HUDEP-2 (cell line): ENCODE results near the gene SEC62.
A peak's percentile ranks its signal among the peaks of the same experiment; 100 is the strongest.

Experiments
- DNase-seq, 76 experiments: peaks; one replicate each; lab custom pipeline; 2025; ENCODE audit not compliant: unreplicated experiment in 76 of 76; lab: John Stamatoyannopoulos, UW

SEC62 gene

DNA sequence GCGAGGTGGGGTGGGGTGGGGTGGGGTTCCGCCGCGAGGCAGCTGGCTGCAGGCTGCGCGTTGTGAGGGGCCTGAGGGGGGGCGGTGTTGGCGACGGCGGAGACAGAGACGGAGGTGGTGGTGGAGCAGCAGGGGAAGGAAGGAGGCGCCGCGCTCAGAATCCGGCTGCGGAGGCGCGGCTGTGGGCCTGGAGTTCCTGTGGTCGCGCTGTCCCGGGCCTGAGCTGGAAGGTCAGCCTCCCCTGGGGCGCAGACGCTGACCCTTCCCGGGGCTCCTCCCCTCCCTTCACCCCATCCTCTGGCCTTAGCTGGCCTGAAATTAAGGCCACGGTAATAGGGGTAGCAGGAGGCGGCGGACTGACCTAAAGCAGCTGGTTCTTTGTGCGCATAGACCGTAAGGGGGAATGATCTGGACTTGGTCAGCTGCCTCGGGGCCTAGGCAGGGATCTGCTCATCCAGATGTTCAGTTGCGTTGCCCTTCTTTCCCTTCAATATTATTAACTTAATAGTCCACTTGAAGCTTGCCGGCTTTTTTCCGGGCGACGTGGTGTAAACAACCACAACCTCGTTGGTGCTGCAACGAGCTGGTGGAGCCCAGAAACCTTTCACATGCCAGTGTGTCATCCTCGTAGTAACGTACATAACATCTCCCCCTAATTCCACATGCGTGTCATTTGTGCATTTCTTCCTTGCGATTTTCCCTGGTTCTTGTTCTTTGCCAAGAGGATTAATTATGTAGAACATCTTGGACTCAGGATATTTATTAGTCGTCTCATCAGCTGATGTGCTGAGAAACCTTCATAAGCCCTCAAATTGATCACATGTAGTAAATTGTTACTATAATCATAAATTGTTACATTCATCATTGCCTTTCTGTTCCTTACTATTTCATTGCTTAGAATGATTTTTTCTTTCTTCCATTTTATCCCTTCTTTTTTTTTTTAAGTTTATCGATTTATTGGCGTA, 626 bp downstream of the SEC62 start:
- DNase-seq = peak in 24 of 76 experiments; percentile 10 to 53 (median 38)

DNA sequence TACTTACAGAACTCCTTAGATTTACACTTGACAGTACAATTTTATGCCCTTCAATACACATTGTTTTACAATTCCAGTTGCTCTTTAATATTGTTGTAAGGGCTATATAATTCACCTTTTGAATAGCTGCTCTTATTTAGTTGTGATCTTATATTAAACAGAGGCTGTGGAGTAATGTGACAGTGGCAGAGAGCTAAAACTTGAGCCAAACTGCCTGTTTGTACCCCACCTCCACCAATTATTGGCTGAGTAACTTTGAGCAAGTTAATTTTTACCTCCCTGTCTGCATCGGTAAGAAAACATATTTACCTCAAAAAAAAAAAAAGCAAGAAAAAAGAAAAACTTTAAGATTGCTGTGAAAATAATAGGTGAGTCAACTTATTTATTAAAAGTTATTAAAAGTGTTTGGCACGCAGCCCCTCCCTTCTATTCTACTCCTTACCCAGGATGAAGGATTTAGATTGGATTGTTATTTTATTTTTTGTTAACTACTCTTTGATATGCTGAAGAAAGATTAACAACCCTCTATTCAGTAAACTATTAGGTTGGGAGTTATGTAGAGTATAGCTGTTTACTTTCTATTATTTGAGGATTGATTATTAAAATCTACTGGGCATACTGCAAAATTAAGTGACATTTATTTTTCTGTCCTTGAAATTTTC, 1.7 kb downstream of the SEC62 start:
- DNase-seq = no peak

DNA sequence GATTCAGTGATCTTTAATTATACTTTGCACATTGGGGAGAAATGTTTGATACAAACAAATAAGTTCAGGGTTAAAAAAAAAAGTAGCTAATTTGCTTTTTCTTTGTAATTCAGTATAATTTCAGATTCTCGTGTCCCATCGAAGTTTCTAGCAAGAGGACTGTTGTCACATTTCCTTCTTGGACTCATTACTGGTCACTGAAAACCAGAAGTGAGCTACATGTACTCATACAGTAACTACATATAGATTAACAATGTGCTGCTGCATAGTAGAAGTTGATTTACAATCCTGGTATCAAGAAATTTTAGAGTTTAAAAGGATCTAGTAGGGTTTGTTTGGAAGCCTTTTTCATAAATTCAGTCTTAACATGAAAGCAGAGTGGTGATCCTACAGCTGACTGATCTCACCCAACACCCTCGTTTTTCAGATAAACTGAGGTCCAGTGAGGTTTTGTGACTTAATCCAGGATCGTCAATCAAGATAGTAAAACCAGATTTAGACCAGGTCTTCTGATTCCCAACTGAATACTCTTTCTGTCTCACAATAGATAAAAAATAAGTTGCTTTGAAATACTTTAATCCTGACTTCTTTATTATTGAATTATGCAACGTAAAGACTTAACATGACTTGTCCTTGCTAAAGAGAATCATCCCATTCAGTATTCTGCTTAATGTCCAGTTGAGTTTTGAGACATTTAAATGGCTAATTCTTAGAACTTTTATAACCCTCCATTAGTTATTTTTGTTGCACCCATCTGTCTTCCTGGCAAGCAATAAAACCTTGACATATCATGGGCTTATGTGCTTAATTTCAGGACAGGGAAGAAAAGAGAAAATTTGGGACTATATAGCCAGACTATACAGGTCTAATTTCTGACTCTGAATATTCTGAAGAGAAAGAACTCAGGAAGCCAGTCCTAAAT, 2.8 kb downstream of the SEC62 start:
- no peak for DNase-seq

- DNase-seq = no peak
Observed at GRCh38 chr3:169970847-169971246, 4.2 kb downstream of the SEC62 start.

DNA sequence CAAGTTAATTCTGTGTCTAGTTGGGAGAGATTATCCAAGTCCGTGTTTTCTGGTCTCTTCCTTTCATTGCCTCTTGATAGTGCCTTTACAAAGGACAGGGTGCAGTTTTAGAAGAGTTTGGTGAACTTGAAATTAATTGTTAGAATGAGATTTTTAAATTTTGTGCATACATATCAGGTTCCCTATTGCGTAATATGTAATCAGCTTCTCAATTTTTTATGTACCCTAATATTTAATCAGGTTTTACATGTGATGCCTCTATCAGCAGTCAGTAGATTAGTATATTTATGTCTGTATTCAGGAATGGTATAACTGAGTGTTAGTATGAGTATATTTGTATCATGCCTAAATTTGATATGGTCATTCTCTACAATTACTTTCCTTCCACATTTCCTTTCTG, 4.9 kb downstream of the SEC62 start:
- DNase-seq = no peak

DNA sequence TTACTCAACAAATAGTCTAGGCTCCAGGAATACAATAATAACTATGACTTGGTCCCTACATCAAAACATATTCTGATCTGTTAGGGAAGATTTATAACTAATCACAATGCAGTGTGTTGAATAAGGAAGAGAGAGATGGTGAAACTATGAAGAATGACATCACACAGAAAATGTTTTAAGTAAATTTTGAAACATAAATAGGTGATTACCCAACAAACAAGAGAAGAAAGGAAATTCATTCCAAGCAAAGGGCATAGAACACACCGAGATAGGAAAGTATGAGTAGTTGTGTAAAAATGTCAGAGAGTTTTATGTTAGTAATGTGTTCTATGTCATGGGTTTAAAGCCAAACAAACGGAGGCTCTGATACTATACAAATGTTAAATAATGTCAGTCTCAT, 13.4 kb downstream of the SEC62 start:
- no peak for DNase-seq

- no peak for DNase-seq
Observed at GRCh38 chr3:169984292-169984691, 17.7 kb downstream of the SEC62 start.

DNA sequence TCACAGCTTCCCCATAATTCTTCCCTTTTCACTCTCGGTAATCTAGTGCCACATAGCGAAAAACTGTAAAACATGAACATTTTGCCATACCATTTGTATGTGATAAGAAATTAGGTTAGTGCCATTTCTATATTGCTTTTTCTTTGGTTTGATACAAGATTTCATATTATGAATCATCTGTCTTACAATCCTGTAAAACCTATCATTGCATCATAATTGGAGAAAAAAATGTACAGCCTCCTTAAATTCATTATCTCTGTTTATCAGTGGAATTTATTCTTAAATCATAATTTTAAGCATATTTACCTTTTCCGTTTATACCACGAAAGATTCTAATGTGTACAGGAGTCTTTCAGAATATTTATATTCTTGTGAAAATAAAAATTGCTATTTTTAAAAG, 23.8 kb downstream of the SEC62 start:
- no peak for DNase-seq

GRCh38 chr3:169992156-169992555, 25.5 kb downstream of the SEC62 start:
- DNase-seq = no peak

- no peak for DNase-seq
Observed at GRCh38 chr3:169992781-169993180, 26.2 kb downstream of the SEC62 start.

GRCh38 chr3:169993761-169994160, 27.2 kb downstream of the SEC62 start:
- no peak for DNase-seq

DNA sequence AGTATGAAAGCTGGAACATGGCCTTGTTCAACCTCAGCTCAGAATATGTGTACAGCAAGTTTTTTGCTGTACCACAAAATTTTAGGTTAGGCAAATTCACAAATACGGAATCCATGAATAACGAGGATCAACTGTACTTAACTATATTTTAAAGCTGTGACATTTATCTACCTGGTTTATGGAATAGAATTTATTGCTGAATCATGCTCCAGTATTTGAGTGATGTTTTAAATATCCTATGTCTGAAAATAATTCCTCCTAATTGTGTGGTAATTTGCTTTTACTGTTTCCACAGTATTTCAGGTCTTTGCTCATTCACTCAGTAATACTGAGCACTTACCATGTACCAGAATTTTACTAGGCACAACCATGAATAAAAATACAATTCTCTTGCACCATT, 29.5 kb downstream of the SEC62 start:
- no peak for DNase-seq

GRCh38 chr3:169998668-169999131, 32.1 kb downstream of the SEC62 start:
- no peak for DNase-seq

GRCh38 chr3:169999433-169999832, 32.8 kb downstream of the SEC62 start:
- no peak for DNase-seq

DNA sequence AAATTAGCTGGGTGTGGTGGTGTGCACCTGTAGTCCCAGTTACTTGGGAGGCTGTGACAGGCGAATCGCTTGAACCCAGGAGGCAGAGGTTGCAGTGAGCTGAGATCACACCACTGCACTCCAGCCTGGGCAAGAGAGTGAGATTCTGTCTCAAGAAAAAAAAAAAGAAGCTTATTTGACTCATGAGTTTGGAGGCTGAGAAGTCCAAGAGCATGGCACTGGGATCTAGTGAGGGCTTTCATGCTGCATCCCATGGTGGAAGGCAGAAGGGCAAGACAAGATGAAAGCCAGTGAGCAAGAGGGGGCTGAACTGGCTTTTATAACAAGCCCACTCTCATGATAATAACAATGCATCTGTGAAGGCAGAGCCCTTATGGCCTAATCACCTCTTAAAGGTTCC, 33.4 kb downstream of the SEC62 start:
- no peak for DNase-seq

- DNase-seq = no peak
Observed at GRCh38 chr3:170002231-170002630, 35.6 kb downstream of the SEC62 start.

DNA sequence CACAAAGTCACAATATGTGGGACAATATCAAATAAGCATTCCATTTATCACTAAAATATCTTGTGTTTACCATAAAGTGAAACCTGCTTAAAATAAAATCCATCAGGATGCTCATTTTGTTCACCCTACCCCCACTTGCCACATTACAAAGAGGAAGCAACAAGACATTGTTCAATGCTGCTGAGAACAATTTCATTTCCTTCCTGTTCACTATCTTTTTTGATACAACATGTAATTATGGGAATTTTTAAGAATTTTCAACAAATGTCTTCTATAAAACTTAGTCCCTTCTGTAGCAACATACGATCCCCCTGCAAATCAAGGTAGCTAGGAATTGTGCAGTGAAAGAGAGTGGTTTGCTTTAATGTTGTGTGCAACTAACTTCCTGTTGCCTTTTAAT, 36.3 kb downstream of the SEC62 start:
- DNase-seq = no peak

DNA sequence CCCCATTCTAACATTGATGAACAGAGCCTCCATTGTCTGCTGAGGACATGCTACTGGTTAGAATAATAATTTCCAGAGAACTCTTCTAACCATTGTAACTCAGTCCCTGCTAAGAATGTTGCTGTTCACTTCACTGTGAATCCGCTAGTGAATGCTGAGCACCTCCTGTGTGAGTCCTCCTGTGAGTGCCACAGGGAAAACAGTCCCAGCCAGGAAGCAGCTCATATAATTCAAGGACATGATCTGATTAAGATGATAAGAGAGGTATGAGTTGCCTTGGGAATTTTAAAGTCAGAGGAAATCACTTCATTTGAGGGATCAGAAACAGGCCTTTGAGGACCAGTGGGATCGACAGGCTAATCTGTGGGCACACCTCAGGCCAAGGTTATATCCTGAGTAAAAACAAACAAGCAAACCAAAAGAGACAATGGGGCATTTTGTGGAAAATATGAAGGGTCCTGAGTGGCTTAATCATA, 37.3 kb downstream of the SEC62 start:
- no peak for DNase-seq

- DNase-seq = no peak
Observed at GRCh38 chr3:170007031-170007663, 40.5 kb downstream of the SEC62 start.

DNA sequence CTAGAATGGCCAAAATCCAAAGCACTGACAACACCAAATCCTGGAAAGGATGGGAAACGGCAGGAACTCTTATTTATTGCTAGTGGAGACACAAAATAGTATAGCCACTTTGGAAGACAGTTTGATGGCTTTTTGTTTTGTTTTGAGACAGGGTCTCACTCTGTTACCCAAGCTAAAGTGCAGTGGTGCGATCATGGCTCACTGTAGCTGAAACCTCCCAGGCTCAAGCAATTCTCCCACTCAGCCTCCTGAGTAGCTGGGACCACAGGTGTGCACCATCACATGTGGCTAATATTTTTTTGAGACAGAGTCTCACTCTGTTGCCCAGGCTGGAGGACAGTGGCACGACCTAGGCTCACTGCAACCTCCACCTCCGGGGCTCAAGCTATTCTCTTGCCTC, 43.9 kb downstream of the SEC62 start:
- DNase-seq = no peak
